ENCODE results near the gene AZIN2. TPM values are rescaled to one million over a fixed set of nuclear protein-coding genes. Genes with fewer than 3 reads are reported as not detected.

The AZIN2 gene
- total RNA-seq, 4 donors from 2014 or later, result 2.2 to 13.7 (median 3.5) TPM

DNA sequence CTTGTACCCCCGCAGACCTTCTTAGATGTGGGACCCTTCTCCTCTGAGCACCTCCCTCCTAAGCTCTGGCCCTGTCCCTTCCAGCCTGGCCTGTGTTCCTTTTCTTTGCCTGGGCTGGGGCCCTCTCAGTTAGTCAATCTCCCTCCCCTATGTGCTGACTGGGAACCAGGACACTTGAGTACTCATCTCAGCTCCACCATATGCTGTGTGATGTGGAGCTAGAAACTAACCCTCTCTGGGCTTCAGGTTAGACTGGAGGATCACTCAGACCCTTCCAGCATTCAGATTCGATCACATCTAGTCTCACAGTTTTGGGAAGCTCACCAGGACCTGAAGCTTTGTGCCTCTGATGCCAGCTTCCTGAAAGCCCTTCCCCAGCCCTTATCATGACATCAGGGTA lies 60.3 kb downstream of the AZIN2 start:
- WGBS, 2 donors, result 71 to 72% methylated on average over 2 of the region's 2 CpGs
- intact Hi-C loops (cut with DNase I; ENCODE audit: low total_unique reads), result no loop called here

DNA sequence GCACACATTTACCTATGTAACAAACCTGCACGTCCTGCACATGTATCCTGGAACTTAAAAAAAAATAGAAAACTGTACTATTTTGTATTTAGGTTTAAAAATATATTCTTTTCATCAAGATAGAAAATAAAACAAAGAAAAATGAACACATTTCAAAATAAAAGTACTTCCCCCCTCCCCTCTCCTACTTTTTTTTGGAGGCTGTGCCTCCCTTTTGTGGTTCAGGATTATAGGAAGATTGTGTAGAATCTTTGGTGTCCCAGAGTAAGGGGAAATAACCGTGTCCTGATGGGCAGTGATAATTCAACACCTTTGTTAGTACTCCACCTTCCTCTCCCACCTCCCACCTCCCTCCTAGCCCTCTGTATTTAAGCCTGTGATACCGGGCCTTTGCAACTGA lies 60.8 kb downstream of the AZIN2 start:
- H3K4me3 ChIP-seq (ENCODE audit: low read depth, poor library complexity, severe bottlenecking), result no peak overlapping the region
- intact Hi-C loops (cut with DNase I; ENCODE audit: low total_unique reads), result no loop called here
- TF ChIP-seq CTCF (IDR thresholded peaks at IDR 0.05), result no peak
- no peak for TF ChIP-seq POLR2A (IDR thresholded peaks at IDR 0.05)
- no peak for DNase-seq (ENCODE audit: low spot score in 2 of 2)
- 66 to 69% methylated on average over 3 of the region's 3 CpGs for WGBS, 2 donors

More for the DNA sequence above, 60.3 kb downstream of the AZIN2 start:
- no peak overlapping the region for H3K4me3 ChIP-seq (ENCODE audit: low read depth, poor library complexity, severe bottlenecking)
- TF ChIP-seq CTCF (IDR thresholded peaks at IDR 0.05) (no peak), POLR2A (IDR thresholded peaks at IDR 0.05) (no peak)
- DNase-seq (ENCODE audit: low spot score in 2 of 2), result no peak

GRCh38 chr1:33142483-33143064 lies 61.6 kb downstream of the AZIN2 start:
- H3K4me3 ChIP-seq (ENCODE audit: low read depth, poor library complexity, severe bottlenecking), result no peak overlapping the region
- TF ChIP-seq CTCF (IDR thresholded peaks at IDR 0.05), result no peak
- TF ChIP-seq POLR2A (IDR thresholded peaks at IDR 0.05), result no peak
- WGBS, 2 donors, result 66 to 86% methylated on average over 7 of the region's 7 CpGs
- DNase-seq (ENCODE audit: low spot score in 2 of 2), result no peak
- intact Hi-C loops (cut with DNase I; ENCODE audit: low total_unique reads), result no loop called here

GRCh38 chr1:33143176-33143575 lies 62.2 kb downstream of the AZIN2 start:
- 46 to 56% methylated on average over 4 of the region's 4 CpGs for WGBS, 2 donors
- H3K4me3 ChIP-seq (ENCODE audit: low read depth, poor library complexity, severe bottlenecking), result no peak overlapping the region
- TF ChIP-seq POLR2A (IDR thresholded peaks at IDR 0.05), result no peak
- TF ChIP-seq CTCF (IDR thresholded peaks at IDR 0.05), result no peak
- no peak for DNase-seq (ENCODE audit: low spot score in 2 of 2)
- intact Hi-C loops (cut with DNase I; ENCODE audit: low total_unique reads), result no loop called here

DNA sequence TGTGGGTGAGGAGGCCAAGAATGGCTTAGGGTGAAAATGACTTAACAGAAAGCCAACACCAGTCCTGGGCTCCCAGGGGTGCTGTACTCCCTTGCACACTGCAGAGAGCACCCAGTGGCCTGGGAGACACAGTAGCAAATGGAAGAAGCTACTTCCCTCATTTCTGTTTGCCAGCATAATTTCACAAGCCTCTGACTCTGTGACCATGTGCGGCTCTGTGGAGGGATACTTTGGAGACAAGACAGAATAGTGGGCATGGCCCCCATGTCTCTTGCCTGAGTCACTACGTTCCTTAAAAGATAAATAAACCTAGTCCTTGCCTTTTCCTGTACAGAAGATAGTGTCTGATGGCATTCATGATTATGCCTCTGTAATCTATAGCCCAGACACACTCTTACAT lies 62.7 kb downstream of the AZIN2 start:
- 78 to 83% methylated on average over 2 of the region's 2 CpGs for WGBS, 2 donors
- intact Hi-C loops (cut with DNase I; ENCODE audit: low total_unique reads), result no loop called here
- no peak for DNase-seq (ENCODE audit: low spot score in 2 of 2)
- TF ChIP-seq POLR2A (IDR thresholded peaks at IDR 0.05) (no peak), CTCF (IDR thresholded peaks at IDR 0.05) (no peak)
- H3K4me3 ChIP-seq (ENCODE audit: low read depth, poor library complexity, severe bottlenecking), result no peak overlapping the region

GRCh38 chr1:33146003-33146402 lies 65.0 kb downstream of the AZIN2 start:
- no peak overlapping the region for H3K4me3 ChIP-seq (ENCODE audit: low read depth, poor library complexity, severe bottlenecking)
- TF ChIP-seq POLR2A (IDR thresholded peaks at IDR 0.05) (no peak), CTCF (IDR thresholded peaks at IDR 0.05) (no peak)
- intact Hi-C loops (cut with DNase I; ENCODE audit: low total_unique reads), result no loop called here
- DNase-seq (ENCODE audit: low spot score in 2 of 2), result no peak
- 85 to 87% methylated on average over 3 of the region's 3 CpGs for WGBS, 2 donors
